ENCODE results near the gene IFNL1. TPM values are rescaled to one million over a fixed set of nuclear protein-coding genes. Genes with fewer than 3 reads are reported as not detected.
"Not testable (repeated sequence)": the region's sequence is repeated elsewhere in the genome, so short reads cannot be mapped to it uniquely, and the experiment has no call there.

Gene IFNL1
- total RNA-seq, 4 donors from 2014 or later, result not detected

DNA sequence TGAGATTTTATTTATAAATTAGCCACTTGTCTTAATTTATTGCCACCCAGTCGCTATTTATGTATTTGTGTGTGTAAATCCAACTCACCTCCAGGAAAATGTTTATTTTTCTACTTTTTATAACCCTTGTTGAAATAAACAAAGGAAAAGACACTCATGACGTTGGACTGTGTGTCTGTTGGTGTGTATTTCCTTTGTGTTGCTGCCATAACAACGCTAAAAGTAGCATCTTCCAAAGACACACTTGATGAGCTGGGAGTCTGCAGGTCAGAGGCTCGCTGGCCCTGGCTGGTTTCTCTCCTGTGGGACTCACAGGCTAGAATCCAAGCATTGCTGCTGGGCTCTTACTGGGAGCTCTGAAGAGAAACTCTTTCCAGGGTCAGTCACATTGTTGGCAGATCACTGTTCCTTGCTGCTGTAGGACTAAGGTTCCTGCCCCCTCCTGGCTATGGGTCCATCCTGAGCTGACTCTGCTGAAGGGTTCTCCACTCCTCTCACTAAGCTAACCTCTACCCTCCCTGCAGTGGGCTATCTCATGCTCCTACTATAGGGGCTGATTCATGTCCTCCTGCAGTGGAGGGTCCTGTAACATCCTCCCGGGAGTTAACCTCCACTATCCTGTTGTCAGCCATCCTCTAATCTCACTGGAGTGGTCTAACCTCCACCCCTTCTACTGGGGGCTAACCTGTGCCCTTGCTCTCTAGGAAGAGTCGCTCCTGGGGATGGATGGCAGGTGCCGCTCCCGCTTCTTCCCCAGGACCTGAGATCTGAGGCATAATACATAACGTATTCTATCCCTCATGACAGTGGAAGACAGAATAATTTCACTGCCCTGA lies 26.0 kb upstream of the IFNL1 start:
- H3K4me3 ChIP-seq, result no peak overlapping the region
- in situ Hi-C loops (cut with MboI; ENCODE audit: low pct_ligation_motif_present in 1 of 4, low pct_unique_long_range_greater_than_20kb in 1 of 4, low sequenced_read_pairs in 3 of 4), result no loop called here
- H3K4me1 ChIP-seq, result no peaks in the 10 kb centered on the region
- H3K9me3 ChIP-seq, result no peaks in the 10 kb centered on the region
- H3K27me3 ChIP-seq, result peaks cover 18% of the 10 kb centered on the region
- no peak for DNase-seq
- H3K36me3 ChIP-seq, result no peaks in the 10 kb centered on the region
- 46 to 56% methylated on average over 3 to 9 of the region's 9 CpGs for WGBS, 2 donors (ENCODE audit: low coverage in 1 of 2)
- intact Hi-C loops (cut with DNase I; ENCODE audit: low total_unique reads), result no loop called here
- H3K27ac ChIP-seq, result no peak overlapping the region
- TF ChIP-seq POLR2AphosphoS5 (IDR thresholded peaks at IDR 0.05), result no peak
- no peak for TF ChIP-seq CTCF (IDR thresholded peaks at IDR 0.05)
- no peak for TF ChIP-seq POLR2A (IDR thresholded peaks at IDR 0.05)
- TF ChIP-seq EP300 (IDR thresholded peaks at IDR 0.05; ENCODE audit: low read depth), result no peak

DNA sequence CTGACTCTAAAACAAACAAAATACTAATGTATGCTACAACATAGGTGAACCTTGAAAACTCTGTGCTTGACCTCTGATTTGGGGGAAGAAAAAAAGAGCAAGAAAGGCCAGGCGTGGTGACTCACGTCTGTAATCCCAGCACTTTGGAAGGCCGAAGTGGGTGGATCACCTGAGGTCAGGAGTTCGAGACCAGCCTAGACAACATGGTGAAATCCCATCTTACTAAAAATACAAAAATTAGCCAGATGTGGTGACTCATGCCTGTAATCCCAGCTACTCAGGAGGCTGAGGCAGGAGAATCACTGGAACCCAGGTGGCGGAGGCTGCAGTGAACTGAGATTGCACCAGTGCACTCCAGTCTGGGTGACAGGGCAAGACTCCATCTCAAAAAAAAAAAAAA lies 22.3 kb upstream of the IFNL1 start:
- DNase-seq; in situ Hi-C loops (cut with MboI; ENCODE audit: low pct_ligation_motif_present in 1 of 4, low pct_unique_long_range_greater_than_20kb in 1 of 4, low sequenced_read_pairs in 3 of 4); H3K36me3 ChIP-seq; H3K27me3 ChIP-seq; intact Hi-C loops (cut with DNase I; ENCODE audit: low total_unique reads); H3K27ac ChIP-seq; H3K4me3 ChIP-seq; H3K4me1 ChIP-seq; H3K9me3 ChIP-seq: not testable (repeated sequence)
- WGBS, 2 donors (ENCODE audit: low coverage in 1 of 2), result 70 to 82% methylated on average over 5 of the region's 5 CpGs

DNA sequence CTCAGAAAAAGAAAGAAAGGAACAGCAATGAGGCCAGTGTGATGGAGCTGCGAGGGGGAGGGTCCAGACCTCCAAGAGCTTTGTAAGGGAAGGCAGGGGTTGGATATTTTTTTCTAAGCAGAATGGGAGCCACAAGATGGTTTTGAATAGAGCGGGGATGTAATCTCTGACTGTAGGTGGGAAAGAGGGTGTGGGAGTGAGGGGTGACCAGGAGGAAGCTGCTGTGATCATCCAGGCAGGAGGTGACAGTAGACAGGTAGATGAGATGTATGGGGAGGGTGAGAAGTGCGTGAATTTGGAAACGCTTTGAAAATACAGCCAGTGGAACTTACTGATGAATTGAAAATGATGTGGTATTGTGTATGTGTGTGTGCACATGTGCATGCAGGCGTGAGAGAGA lies 20.6 kb upstream of the IFNL1 start:
- H3K36me3 ChIP-seq, result no peaks in the 10 kb centered on the region
- H3K9me3 ChIP-seq, result no peaks in the 10 kb centered on the region
- H3K4me3 ChIP-seq, result no peak overlapping the region
- H3K27me3 ChIP-seq, result peaks cover 6% of the 10 kb centered on the region
- in situ Hi-C loops (cut with MboI; ENCODE audit: low pct_ligation_motif_present in 1 of 4, low pct_unique_long_range_greater_than_20kb in 1 of 4, low sequenced_read_pairs in 3 of 4), result no loop called here
- no peak for DNase-seq
- TF ChIP-seq POLR2AphosphoS5 (IDR thresholded peaks at IDR 0.05), result no peak
- no peak for TF ChIP-seq POLR2A (IDR thresholded peaks at IDR 0.05)
- no peak for TF ChIP-seq EP300 (IDR thresholded peaks at IDR 0.05; ENCODE audit: low read depth)
- TF ChIP-seq CTCF (IDR thresholded peaks at IDR 0.05), result no peak
- intact Hi-C loops (cut with DNase I; ENCODE audit: low total_unique reads), result no loop called here
- 73 to 94% methylated on average over 4 to 5 of the region's 5 CpGs for WGBS, 2 donors (ENCODE audit: low coverage in 1 of 2)
- no peak overlapping the region for H3K27ac ChIP-seq
- H3K4me1 ChIP-seq, result no peaks in the 10 kb centered on the region

GRCh38 chr19:39276740-39277139 lies 19.5 kb upstream of the IFNL1 start:
- Histone ChIP-seq H3K36me3 (no peaks in the 10 kb centered on the region), H3K4me1 (no peaks in the 10 kb centered on the region), H3K4me3 (no peak overlapping the region), H3K27me3 (peaks cover 6% of the 10 kb centered on the region), H3K9me3 (no peaks in the 10 kb centered on the region), H3K27ac (no peak overlapping the region)
- WGBS, 2 donors (ENCODE audit: low coverage in 1 of 2), result 89% methylated on average over 5 of the region's 5 CpGs; no CpG with 5 or more reads in 1 of the 2 donors
- TF ChIP-seq POLR2AphosphoS5 (IDR thresholded peaks at IDR 0.05) (no peak), EP300 (IDR thresholded peaks at IDR 0.05; ENCODE audit: low read depth) (no peak), POLR2A (IDR thresholded peaks at IDR 0.05) (no peak), CTCF (IDR thresholded peaks at IDR 0.05) (no peak)
- intact Hi-C loops (cut with DNase I; ENCODE audit: low total_unique reads), result no loop called here
- in situ Hi-C loops (cut with MboI; ENCODE audit: low pct_ligation_motif_present in 1 of 4, low pct_unique_long_range_greater_than_20kb in 1 of 4, low sequenced_read_pairs in 3 of 4), result no loop called here
- DNase-seq, result no peak

GRCh38 chr19:39277598-39277997 lies 18.6 kb upstream of the IFNL1 start:
- Histone ChIP-seq H3K9me3 (no peaks in the 10 kb centered on the region), H3K27me3 (peaks cover 6% of the 10 kb centered on the region), H3K4me1 (no peaks in the 10 kb centered on the region), H3K36me3 (no peaks in the 10 kb centered on the region), H3K27ac (no peak overlapping the region), H3K4me3 (no peak overlapping the region)
- WGBS, 2 donors (ENCODE audit: low coverage in 1 of 2), result 55 to 67% methylated on average over 5 to 7 of the region's 7 CpGs
- no peak for DNase-seq
- intact Hi-C loops (cut with DNase I; ENCODE audit: low total_unique reads), result no loop called here
- in situ Hi-C loops (cut with MboI; ENCODE audit: low pct_ligation_motif_present in 1 of 4, low pct_unique_long_range_greater_than_20kb in 1 of 4, low sequenced_read_pairs in 3 of 4), result no loop called here
- no peak for TF ChIP-seq CTCF (IDR thresholded peaks at IDR 0.05)
- TF ChIP-seq EP300 (IDR thresholded peaks at IDR 0.05; ENCODE audit: low read depth), result no peak
- TF ChIP-seq POLR2AphosphoS5 (IDR thresholded peaks at IDR 0.05), result no peak
- no peak for TF ChIP-seq POLR2A (IDR thresholded peaks at IDR 0.05)

Data from transverse colon (tissue), 4 donors.